Heart left ventricle (tissue), 16 donors: ENCODE data around the gene SEH1L. TPM values are rescaled to one million over a fixed set of nuclear protein-coding genes. Genes with fewer than 3 reads are reported as not detected.

Source experiments
- ATAC-seq, 4 donors: fragments of 200-7000 bp; cut with Tn5 transposase; one replicate each; pipeline ENCODE4 v1.9.1; 2020 to 2022; ENCODE audit warnings: moderate library complexity in 4 of 4, mild to moderate bottlenecking in 3 of 4, moderate number of reproducible peaks in 1 of 4
- DNase-seq, 5 donors: peaks; one replicate each; pipeline ENCODE4 v3.0.0-alpha.2; 2020
- H3K27ac ChIP-seq, 12 donors: fragments of 200-600 bp; sonication (generic) in 4 of 12; one replicate each; pipeline versions ENCODE4 v1.5.0 to v1.8.0; 2016 to 2022; ENCODE audit warnings: mild to moderate bottlenecking in 2 of 12
- H3K27me3 ChIP-seq, 9 donors: fragments of 200-600 bp; sonication (generic) in 2 of 9; one replicate each; pipeline versions ENCODE4 v1.5.1 to v1.8.0; 2016 to 2022; ENCODE audit warnings: mild to moderate bottlenecking in 3 of 9
- H3K36me3 ChIP-seq, 9 donors: fragments of 200-600 bp; sonication (generic) in 2 of 9; one replicate each; pipeline versions ENCODE4 v1.5.0 to v1.8.0; 2018 to 2022; ENCODE audit warnings: mild to moderate bottlenecking in 2 of 9
- H3K4me1 ChIP-seq, 12 donors: fragments of 200-600 bp; sonication (generic) in 4 of 12; one replicate each; pipeline versions ENCODE4 v1.5.0 to v1.8.0; 2016 to 2022; ENCODE audit warnings: mild to moderate bottlenecking in 3 of 12
- H3K4me3 ChIP-seq, 12 donors: fragments of 200-600 bp; sonication (generic) in 4 of 12; one replicate each; pipeline versions ENCODE4 v1.5.0 to v1.8.0; 2017 to 2022; ENCODE audit warnings: mild to moderate bottlenecking in 9 of 12, moderate library complexity in 4 of 12
- H3K9me3 ChIP-seq, 12 donors: fragments of 200-600 bp; sonication (generic) in 4 of 12; one replicate each; pipeline versions ENCODE4 v1.5.0 to v1.8.0; 2016 to 2022; ENCODE audit warnings: mild to moderate bottlenecking in 1 of 12
- POLR2A ChIP-seq, 2 donors: fragments of 450-650 bp; IDR thresholded peaks; one replicate each; pipeline ENCODE4 v1.6.1; 2017; ENCODE audit warnings: antibody characterized with exemption in 2 of 2, mild to moderate bottlenecking in 2 of 2, moderate library complexity in 2 of 2
- WGBS, 4 donors: extraction: QIAGEN DNeasy Blood & Tissue Kit in 2 of 4; methylation state at CpG; one replicate each; pipeline versions ENCODE4 v1.1.5 to v1.1.7; 2013 to 2018; 5-methylcytosine and 5-hydroxymethylcytosine counted together
- intact Hi-C, 10 donors: fragments of 100-400 bp; cut with DNase I; formaldehyde crosslinking; loops; one replicate each; pipeline versions ENCODE4 v1.11.1 to v1.14.2; 2022
- polyA plus RNA-seq, 2 donors: library from polyadenylated mRNA; stranded (reverse); fragments of 200-250 nt; gene quantifications; one replicate each; pipeline ENCODE4 v1.2.3, GENCODE V29; 2013
- total RNA-seq, 9 donors: library from RNA; depleted of rRNA in 2 of 9; stranded (reverse); fragments of >200 nt in 2 of 9; fragmentation: NEBNext Ultra II Directional in 3 of 9; extraction: Animal tissue kit (Norgen Biotek cat#: 25700) in 3 of 9; gene quantifications; one replicate each; pipeline versions ENCODE4 v1.1.0 to v1.2.4, GENCODE V29; 2016 to 2023
- TF ChIP-seq, protein P1 (sequence below), 12 donors: fragments of 200-600 bp; sonication (generic) in 4 of 12; IDR thresholded peaks; one replicate each; pipeline versions ENCODE4 v1.5.0 to v1.8.0; 2018 to 2022; ENCODE audit warnings: antibody characterized with exemption in 12 of 12, mild to moderate bottlenecking in 5 of 12
- donor health status: ischemic (EF 13 %, LVEDD 7.1; RV severe dilation, severe dysfunction).
- donor health status: healthy with polysubstance abuse.
- donor health status: DM: no; HTN: yes; CAD: no.
- donor health status: DM: no; HTN: no; CAD: no.
- donor health status: ischemic (EF 25% LVEDD 6.9; RV normal size, moderate dysfunction).
- donor health status: ischemic (EF 25% LVEDD 5.7; RV mildly dilated, moderate dysfunction).
- donor health status: healthy.
- donor health status: DM: yes; HTN: yes; CAD: no.
- donor health status: ischemic (EF 35%, LVEDD 5.7; RV mildly dilated, moderate dysfunction).
- donor health status: nonischemic (EF 11% LVEDD 7.7; RV severe dilation, severe dysfunction).
- donor health status: DM: yes; HTN: yes; CAD: no.
- donor health status: PGD.
- donor health status: ischemic (EF 29% LVEDD 5.4; RV normal size, mild dysfunction).
- donor health status: nonischemic (EF 23%, LVEDD 6.1; RV moderate dilation, normal function).

SEH1L gene
- total and polyA plus RNA-seq, 11 donors: 8.6 to 39.9 (median 18.5) TPM

DNA sequence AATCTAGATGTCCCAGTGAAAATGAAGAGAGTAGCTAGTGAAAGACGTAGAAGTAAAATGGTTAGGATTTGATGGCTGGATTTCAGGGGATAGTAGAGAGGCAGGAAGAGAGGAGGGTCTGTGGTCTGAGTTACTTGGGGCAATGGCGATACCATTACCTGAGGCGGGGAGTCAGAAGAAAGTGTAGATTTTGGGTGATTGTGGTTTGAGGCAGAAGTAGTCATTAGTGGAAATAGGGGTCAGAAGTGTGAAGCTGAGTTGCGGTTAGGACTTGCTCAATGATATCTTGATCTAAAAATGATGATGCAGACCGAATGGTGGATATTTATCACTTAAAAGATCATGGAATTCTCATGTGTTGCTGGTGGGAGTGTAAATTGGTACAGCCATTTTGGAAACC, 84.4 kb downstream of the SEH1L start:
- H3K9me3 ChIP-seq: no peaks in the 10 kb centered on the region
- no peak for TF ChIP-seq POLR2A (IDR thresholded peaks at IDR 0.05)
- TF ChIP-seq, protein P1, sequence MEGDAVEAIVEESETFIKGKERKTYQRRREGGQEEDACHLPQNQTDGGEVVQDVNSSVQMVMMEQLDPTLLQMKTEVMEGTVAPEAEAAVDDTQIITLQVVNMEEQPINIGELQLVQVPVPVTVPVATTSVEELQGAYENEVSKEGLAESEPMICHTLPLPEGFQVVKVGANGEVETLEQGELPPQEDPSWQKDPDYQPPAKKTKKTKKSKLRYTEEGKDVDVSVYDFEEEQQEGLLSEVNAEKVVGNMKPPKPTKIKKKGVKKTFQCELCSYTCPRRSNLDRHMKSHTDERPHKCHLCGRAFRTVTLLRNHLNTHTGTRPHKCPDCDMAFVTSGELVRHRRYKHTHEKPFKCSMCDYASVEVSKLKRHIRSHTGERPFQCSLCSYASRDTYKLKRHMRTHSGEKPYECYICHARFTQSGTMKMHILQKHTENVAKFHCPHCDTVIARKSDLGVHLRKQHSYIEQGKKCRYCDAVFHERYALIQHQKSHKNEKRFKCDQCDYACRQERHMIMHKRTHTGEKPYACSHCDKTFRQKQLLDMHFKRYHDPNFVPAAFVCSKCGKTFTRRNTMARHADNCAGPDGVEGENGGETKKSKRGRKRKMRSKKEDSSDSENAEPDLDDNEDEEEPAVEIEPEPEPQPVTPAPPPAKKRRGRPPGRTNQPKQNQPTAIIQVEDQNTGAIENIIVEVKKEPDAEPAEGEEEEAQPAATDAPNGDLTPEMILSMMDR (IDR thresholded peaks at IDR 0.05): no peak
- no peak for ATAC-seq
- no peak overlapping the region for H3K4me3 ChIP-seq
- H3K36me3 ChIP-seq: peaks cover 0 to 85% (median 36%) of the 10 kb centered on the region in 9 donors
- no peaks in the 10 kb centered on the region for H3K27me3 ChIP-seq
- DNase-seq: no peak
- H3K4me1 ChIP-seq: peaks cover 0 to 16% (median 1%) of the 10 kb centered on the region in 12 donors
- intact Hi-C loops: no loop called here
- H3K27ac ChIP-seq: no peak overlapping the region
- WGBS, 4 donors: 79 to 96% (median 94%) methylated on average over 5 of the region's 5 CpGs

DNA sequence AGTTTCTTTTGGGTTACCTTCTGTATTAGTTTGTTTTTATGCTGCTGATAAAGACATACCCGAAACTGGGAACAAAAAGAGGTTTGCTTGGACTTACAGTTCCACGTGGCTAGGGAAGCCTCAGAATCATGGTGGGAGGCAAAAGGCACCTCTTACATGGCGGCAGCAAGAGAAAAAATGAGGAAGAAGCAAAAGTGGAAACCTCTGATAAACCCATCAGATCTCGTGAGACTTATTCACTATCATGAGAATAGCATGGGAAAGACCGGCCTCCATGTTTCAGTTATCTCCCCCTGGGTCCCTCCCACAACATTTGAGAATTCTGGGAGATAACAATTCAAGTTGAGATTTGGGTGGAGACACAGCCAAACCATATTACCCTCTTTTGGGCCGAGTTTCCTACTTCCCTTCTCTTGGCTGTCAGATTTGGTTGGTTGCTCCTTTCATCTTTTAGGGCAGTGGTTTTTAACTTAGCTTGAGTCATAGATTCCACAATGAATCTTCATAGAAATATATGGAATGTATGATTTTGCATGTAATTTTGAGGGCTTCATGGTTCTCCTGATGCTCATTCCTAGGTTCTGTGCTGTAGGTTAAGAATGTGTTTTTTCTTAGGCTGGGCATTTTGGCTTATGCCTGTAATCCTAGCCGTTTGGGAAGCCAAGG, 87.6 kb downstream of the SEH1L start:
- ATAC-seq (no peak), DNase-seq (no peak)
- Histone ChIP-seq H3K4me1 (no peaks in the 10 kb centered on the region), H3K27me3 (no peaks in the 10 kb centered on the region), H3K27ac (no peak overlapping the region), H3K4me3 (no peak overlapping the region), H3K9me3 (no peaks in the 10 kb centered on the region), H3K36me3 (peaks cover 0 to 71% (median 36%) of the 10 kb centered on the region in 9 donors)
- intact Hi-C loops: no loop called here
- TF ChIP-seq, protein P1 (IDR thresholded peaks at IDR 0.05): no peak
- TF ChIP-seq POLR2A (IDR thresholded peaks at IDR 0.05): no peak
- 92 to 94% (median 92%) methylated on average over 7 of the region's 7 CpGs for WGBS, 4 donors

DNA sequence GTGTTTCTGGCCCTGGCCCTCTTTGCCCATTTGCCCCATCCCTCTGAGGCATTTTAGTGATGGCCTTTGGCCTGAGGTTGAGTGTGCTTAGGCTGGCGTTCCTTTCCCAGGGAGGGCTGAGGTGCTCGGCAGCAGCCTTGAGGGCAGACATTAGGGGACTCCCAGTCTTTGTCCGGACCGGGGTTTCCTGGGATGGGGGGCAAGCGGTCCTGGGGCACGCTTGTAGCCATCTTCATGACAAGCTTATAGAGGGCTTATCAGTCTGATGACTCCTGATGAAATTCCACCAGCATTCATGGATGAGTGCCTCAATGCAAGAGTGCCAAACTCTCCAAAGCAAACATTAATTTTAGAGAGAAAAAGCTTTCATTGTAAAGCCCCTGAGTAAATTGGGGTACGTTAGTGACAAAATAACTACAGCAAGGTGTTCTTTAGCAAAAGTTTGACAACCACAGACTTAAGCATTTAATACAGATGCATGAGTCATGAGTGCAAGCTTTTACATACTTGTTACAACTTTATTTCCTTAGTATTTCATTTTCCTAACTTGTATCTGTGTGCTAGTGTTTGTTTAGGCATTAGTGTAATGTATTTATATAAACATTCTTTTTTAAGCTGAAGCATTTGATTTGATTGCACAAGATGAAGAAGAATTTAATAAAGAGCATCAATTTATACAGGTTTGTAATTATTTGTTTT, 89.0 kb downstream of the SEH1L start:
- intact Hi-C loops: no loop called here
- 40 to 73% (median 68%) methylated on average over 2 to 7 of the region's 7 CpGs for WGBS, 4 donors
- no peak for TF ChIP-seq POLR2A (IDR thresholded peaks at IDR 0.05)
- TF ChIP-seq, protein P1 (IDR thresholded peaks at IDR 0.05): no peak
- H3K4me3 ChIP-seq: no peak overlapping the region
- no peaks in the 10 kb centered on the region for H3K4me1 ChIP-seq
- peaks cover 0 to 64% (median 32%) of the 10 kb centered on the region in 9 donors for H3K36me3 ChIP-seq
- no peak overlapping the region for H3K27ac ChIP-seq
- H3K9me3 ChIP-seq: no peaks in the 10 kb centered on the region
- ATAC-seq (peak in 2 of 4 donors; percentile 13 to 34), DNase-seq (no peak)
- H3K27me3 ChIP-seq: no peaks in the 10 kb centered on the region

Other genes with a start within 250 kb of the SEH1L start
- 1 to 10 TPM; 1.6 to 7.9 (median 4.4) TPM for gene CEP76, start 245.3 kb upstream of the SEH1L start, total RNA-seq
- 1 to 10 TPM; 1.3 to 3.2 TPM for gene CEP76, start 245.3 kb upstream of the SEH1L start, polyA plus RNA-seq
- gene PSMG2, start 245.0 kb upstream of the SEH1L start, total RNA-seq: 10 to 100 TPM; 35.8 to 61.5 (median 44.7) TPM
- gene PSMG2, start 245.0 kb upstream of the SEH1L start, polyA plus RNA-seq: 10 to 100 TPM; 55.5 to 65.7 TPM
- gene PTPN2, start 63.8 kb upstream of the SEH1L start, total RNA-seq: 10 to 100 TPM in 6 of 9 donors, 1 to 10 TPM in 3; 7.5 to 33.1 (median 10.4) TPM
- gene PTPN2, start 63.8 kb upstream of the SEH1L start, polyA plus RNA-seq: 10 to 100 TPM; 11.7 to 13.9 TPM
- gene CEP192, start 43.4 kb downstream of the SEH1L start, total RNA-seq: 10 to 100 TPM; 21.5 to 36.3 (median 27.5) TPM
- 1 to 10 TPM; 5.5 to 8.6 TPM for gene CEP192, start 43.4 kb downstream of the SEH1L start, polyA plus RNA-seq